GM12874 (cell line): ENCODE measurements around the gene SLC35F4.

Experiments used
- TF ChIP-seq, protein P1 (sequence below): IDR thresholded peaks from 2 replicates; pipeline ENCODE4 v1.5.1; 2011; ENCODE audit warnings: low read depth, mild to moderate bottlenecking, control low read depth, low read length, moderate library complexity; ENCODE audit not compliant: insufficient read depth

The SLC35F4 gene

DNA sequence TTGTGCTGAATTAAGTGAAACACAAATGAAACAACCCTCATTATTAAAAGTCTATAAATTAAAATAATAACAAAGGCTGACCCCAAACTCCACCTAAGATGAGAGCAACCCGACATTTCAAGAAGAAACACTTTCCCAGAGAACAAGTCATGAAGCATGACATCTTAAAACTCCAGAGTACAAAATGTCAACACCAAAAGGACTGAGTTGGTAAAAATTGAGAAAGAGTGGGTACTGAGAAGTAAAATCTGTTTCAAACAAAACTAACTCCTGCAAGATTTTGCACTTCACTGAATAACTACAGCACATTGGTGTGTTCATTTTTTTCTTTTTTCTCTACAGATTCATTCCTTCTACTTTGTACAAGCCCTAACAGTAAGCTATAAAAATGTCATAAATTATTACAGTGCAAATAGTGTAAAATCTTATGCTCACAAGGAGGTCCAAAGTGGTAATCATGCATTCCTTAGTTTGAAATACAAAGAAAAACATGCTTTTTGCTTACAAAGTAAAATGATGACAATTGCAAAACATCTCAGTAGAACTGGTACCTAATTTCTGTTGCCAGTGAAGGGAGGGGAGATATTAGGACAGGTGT is 31.8 kb downstream of the SLC35F4 start:
- TF ChIP-seq, protein P1, sequence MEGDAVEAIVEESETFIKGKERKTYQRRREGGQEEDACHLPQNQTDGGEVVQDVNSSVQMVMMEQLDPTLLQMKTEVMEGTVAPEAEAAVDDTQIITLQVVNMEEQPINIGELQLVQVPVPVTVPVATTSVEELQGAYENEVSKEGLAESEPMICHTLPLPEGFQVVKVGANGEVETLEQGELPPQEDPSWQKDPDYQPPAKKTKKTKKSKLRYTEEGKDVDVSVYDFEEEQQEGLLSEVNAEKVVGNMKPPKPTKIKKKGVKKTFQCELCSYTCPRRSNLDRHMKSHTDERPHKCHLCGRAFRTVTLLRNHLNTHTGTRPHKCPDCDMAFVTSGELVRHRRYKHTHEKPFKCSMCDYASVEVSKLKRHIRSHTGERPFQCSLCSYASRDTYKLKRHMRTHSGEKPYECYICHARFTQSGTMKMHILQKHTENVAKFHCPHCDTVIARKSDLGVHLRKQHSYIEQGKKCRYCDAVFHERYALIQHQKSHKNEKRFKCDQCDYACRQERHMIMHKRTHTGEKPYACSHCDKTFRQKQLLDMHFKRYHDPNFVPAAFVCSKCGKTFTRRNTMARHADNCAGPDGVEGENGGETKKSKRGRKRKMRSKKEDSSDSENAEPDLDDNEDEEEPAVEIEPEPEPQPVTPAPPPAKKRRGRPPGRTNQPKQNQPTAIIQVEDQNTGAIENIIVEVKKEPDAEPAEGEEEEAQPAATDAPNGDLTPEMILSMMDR, result no peak

DNA sequence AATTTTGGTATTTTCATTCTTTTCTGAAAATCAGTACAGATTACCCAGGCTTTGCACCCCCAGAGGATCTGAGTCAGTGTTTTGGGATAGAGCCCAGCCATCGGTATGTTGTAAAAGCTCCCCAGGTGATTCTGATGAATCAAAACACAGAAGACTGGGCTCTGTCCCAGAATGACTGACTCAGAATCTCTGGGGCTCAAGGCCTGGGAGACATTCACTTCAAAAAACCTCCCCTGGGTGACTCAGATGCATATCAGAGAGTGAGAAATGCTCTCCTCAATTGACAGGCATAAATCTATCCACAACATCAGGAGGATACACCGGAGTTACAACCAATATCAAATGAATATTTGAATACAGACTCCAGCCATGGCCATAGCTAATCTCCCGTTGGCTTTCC is 32.6 kb downstream of the SLC35F4 start:
- TF ChIP-seq, protein P1, result no peak

DNA sequence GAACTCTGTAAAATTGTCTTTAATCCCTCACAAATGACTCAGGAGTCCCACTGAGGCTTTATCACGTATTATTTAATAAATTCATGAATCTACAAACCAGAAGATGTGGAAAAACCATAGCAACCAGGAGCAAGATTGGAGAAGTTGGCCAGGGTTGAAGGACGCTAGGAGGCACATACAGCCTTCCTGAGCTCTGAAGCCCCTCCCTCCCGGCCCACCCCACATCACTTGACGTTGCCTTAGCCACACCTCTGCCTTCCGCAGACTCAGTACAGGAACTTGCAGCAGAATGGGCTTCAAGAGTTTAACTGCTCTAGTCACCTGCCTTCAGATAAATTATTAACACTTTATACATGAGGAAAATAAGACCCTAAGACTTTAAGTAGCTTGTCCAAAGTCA is 33.9 kb downstream of the SLC35F4 start:
- TF ChIP-seq, protein P1, result no peak

DNA sequence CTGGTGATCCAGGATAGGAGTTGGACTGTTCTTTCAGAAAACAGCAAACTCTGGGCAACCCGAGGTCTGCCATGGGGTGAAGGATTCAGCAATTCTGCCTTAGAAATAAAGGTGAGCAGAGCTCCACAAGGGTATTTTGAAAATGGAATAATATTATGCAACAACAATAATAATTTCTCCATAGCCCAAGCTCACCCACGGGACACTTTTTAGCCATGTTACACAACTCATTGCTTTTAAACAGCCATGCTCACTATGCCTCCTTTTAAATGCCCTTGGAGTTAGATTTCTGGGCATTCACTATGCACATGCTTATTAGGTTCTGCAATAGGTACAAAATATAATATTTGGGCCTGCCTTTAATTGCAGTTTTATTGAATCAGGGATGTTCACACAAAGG is 37.2 kb downstream of the SLC35F4 start:
- TF ChIP-seq, protein P1, result no peak

DNA sequence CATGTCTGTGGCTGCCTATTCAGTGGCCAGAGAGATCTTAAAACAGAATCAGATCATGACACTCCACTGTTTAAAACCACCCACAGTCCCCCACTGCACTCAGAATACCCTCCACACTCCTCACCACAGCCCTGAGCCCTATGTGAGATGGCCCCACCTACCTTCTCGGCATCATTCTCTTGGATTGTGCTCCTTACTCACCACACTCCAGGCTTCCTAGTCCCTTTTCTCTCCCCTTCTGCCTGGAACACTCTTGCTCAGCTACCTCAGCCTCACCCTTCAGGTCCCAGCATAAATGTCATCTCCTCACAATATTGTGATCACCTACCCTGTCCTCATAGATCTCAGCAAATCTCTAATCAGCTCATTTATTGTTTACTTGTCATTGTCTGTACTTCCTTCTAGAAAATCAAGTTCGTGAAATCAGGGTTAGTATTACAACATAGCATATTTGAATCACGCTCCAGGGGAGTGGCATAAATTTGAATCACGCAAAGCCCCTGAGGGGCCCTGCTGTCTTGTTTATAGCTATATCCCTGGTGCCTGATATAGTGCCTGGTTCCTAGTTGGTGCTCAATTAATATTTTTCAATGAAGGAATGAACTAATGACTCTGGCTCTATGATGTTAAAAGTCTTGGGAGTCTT is 42.8 kb downstream of the SLC35F4 start:
- TF ChIP-seq, protein P1, result no peak

DNA sequence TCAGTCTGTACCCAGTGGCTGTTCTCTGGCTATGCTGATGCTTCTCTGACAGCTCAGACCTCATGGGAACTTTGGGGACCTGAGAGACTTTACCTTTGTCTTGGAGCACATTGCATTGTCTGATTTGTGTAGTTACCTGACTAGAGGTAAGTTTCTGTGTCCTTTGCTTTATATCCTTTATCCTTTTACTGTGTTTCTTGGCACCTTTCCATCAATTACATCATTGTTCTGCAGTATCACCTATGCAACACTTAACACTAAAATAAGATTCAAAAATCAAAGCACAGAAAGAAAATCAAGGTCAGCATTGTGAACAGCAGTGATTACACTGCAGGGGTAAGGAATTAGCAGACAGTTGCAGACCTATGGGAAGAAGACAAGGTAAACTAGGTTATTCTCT is 43.8 kb downstream of the SLC35F4 start:
- TF ChIP-seq, protein P1, result no peak

DNA sequence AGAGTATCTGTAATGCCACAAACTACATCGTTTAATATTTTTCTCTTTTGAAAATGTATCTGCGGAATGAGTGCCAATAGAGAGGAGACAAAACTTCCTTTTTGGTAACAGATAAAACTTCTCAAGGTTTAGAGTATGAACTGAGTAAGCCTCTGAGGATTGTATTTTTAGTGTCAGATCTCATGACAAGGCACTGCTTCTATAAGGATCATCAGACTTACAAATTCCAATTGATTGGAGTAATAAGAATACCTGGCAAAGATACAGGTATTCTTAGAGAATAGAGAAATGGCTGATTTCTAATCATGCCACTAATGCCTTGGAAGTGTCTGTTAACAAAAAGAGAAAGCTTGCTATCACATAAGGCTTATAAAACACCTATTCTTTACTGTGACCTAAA is 45.3 kb downstream of the SLC35F4 start:
- TF ChIP-seq, protein P1, result no peak
